A673 (cell line): Measurements from ENCODE around the gene GBF1.

Source experiments
- EZH2 ChIP-seq: fragments of 200-600 bp; sonication (generic); IDR thresholded peaks from 2 replicates; pipeline ENCODE4 v1.6.1; 2017; ENCODE audit warnings: borderline replicate concordance, low read depth, mild to moderate bottlenecking, mixed read lengths, antibody characterized with exemption, low read length; ENCODE audit not compliant: poor library complexity, severe bottlenecking
- TF ChIP-seq, protein P1 (sequence below): fragments of 300-800, 200-600 bp; sonication (generic); conservative IDR thresholded peaks from 2 replicates; pipeline ENCODE4 v1.5.1; 2017; ENCODE audit warnings: low read depth, mild to moderate bottlenecking, antibody characterized with exemption, low read length, moderate library complexity, mixed read lengths

- TF ChIP-seq, protein P1, sequence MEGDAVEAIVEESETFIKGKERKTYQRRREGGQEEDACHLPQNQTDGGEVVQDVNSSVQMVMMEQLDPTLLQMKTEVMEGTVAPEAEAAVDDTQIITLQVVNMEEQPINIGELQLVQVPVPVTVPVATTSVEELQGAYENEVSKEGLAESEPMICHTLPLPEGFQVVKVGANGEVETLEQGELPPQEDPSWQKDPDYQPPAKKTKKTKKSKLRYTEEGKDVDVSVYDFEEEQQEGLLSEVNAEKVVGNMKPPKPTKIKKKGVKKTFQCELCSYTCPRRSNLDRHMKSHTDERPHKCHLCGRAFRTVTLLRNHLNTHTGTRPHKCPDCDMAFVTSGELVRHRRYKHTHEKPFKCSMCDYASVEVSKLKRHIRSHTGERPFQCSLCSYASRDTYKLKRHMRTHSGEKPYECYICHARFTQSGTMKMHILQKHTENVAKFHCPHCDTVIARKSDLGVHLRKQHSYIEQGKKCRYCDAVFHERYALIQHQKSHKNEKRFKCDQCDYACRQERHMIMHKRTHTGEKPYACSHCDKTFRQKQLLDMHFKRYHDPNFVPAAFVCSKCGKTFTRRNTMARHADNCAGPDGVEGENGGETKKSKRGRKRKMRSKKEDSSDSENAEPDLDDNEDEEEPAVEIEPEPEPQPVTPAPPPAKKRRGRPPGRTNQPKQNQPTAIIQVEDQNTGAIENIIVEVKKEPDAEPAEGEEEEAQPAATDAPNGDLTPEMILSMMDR = no peak
- TF ChIP-seq EZH2 = no peak
Measured at GRCh38 chr10:102226542-102226870, 18.8 kb upstream of the GBF1 start.
